ENCODE results near the gene POLR2H.

The POLR2H gene

DNA sequence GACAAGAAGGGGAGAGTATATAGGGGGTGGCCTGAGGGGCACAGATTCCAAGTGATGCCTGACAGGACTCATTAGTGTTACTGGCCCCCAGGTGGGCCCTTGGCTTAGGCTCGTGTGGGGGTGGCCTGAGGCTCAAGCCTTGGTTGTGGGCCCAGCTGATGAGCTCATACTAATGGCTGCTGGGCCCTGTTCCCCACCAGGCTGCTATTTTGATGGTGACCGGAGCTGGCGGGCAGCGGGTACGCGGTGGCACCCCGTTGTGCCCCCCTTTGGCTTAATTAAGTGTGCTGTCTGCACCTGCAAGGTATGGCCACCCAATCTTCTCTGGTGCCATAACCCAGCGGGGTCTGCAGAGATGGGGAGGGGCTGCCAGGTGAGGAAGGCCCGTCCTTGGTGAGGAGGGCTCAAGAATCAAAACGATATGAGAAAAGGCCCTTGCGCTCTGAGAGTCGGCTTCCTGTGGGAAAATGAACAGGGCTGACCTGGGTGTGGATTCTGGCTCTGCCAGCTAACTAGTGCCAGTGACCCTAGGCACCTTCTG lies 25.7 kb downstream of the POLR2H start:
- no peak for DNase-seq (ENCODE audit: low spot score)

DNA sequence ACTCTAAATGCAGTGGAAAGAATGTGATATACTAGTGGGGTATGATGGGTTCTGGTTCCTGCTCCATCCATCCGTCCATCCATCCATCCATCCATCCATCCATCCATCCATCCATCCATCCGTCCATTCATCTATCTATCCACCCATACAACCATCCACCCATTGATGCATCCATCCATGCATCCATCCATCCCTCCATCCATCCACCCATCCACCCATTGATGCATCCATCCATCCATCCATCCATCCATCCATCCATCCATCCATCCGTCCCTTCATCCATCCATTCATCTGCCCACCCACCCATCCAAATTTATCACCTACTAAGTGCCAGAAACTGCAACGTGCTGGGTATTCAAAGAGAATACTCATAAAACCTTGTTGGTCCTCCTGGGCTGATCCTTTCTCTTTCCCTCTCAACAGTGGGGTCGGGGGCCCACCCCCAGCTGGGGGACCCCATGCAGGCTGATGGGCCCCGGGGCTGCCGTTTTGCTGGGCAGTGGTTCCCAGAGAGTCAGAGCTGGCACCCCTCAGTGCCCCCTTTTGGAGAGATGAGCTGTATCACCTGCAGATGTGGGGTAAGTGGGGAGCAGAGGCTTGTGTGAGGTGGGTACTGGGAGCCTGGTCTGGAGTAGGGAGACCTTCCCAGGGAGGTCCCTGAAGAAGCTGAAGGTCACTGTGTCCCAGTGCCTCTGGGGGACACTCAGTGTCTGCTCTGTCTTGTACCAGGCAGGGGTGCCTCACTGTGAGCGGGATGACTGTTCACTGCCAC lies 26.8 kb downstream of the POLR2H start:
- no peak for DNase-seq (ENCODE audit: low spot score)

DNA sequence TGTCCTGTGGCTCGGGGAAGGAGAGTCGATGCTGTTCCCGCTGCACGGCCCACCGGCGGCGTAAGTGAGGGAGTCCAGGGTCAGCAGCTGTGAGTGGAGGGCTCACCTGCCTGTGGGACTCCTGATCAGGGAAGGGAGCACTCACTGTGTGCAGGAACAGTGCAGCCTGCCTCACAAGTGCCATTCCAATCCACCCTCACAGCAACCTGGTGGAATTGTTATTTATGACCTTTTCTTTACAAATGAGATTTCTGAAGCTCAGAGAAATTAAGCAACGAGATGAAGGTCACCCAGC lies 27.4 kb downstream of the POLR2H start:
- DNase-seq (ENCODE audit: low spot score): no peak

DNA sequence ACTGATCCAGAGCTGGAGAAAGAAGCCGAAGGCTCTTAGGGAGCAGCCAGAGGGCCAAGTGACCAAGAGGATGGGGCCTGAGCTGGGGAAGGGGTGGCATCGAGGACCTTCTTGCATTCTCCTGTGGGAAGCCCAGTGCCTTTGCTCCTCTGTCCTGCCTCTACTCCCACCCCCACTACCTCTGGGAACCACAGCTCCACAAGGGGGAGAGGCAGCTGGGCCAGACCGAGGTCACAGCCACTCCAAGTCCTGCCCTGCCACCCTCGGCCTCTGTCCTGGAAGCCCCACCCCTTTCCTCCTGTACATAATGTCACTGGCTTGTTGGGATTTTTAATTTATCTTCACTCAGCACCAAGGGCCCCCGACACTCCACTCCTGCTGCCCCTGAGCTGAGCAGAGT lies 27.9 kb downstream of the POLR2H start:
- no peak for DNase-seq (ENCODE audit: low spot score)

DNA sequence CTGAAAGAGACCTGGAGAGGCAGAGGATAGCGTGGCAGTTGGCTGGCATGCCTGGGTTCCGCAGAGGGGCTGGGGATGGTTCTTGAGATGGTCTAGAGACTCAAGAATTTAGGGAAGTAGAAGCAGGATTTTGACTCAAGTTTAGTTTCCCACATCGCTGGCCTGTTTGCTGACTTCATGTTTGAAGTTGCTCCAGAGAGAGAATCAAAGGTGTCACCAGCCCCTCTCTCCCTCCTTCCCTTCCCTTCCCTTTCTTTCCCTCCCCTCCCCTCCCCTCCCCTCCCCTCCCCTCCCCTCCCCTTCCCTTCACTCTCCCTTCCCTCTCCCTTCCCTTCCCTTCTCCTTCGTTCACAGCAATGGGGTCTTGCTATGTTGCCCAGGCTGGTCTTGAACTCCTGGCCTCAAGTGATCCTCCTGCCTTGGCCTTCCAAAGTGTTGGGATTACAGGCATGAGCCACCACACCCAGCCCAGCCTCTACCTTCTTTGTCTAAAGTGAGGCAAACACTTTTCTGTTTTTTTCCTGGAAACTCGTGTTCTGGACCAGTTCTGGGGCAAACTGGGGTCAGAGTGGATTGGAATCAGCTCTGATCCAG lies 28.5 kb downstream of the POLR2H start:
- DNase-seq (ENCODE audit: low spot score): no peak

DNA sequence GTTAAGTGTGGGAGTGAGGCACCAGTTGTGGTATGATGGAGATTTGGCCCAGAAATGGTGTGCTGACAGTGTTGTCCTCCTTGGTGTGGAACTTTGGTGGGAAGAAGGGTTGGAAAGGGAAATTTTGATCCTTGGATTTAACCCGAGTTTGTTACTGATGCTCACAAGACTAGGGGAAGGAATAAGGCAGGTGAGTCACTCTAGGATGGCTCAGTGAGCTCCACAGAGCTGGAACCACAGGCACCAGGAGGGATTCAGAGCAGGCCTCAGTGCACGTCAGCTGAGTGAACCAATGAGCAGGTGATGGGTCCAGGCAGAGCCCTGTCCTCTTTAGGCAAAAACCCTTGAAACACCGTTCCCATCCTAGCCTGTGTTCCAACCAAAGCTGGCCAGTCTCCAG lies 29.8 kb downstream of the POLR2H start:
- DNase-seq (ENCODE audit: low spot score): no peak

DNA sequence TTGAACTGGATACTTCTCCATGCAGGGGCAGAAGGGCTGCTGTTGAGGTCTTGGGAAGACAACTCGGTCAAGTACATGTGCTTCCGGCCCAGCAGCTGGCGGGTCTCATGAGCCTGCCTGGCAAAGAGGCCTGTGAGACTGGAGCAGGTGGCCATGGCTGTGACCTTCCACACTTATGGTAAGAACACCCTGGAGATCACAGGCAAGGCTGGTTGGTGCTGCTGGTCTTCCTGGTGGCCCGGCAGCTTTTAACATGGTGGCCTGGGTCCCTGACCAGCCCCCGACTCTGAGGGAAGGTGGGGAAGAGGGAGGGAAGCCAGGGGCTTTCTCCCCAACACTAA lies 33.8 kb downstream of the POLR2H start:
- DNase-seq (ENCODE audit: low spot score): no peak

DNA sequence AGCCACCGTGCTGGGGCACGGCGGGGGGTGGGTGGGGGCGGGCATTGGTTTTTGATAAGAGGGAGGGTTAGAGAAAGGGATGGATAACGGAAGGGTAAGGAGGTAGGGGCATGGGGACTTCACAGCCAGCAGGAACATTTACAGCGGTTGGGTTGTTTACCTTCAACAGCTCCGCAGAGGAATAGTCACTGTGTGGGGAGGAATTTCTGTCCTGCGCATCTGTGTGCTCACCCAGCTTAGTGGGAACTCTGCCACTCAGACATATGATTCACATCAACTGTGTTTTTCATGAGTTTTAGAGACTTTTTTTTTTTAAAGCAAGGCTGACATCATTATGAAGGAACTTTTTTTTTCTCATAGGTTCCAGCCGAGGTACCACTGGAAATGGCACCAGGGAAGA lies 37.9 kb downstream of the POLR2H start:
- DNase-seq (ENCODE audit: low spot score): peak; percentile 90

DNA sequence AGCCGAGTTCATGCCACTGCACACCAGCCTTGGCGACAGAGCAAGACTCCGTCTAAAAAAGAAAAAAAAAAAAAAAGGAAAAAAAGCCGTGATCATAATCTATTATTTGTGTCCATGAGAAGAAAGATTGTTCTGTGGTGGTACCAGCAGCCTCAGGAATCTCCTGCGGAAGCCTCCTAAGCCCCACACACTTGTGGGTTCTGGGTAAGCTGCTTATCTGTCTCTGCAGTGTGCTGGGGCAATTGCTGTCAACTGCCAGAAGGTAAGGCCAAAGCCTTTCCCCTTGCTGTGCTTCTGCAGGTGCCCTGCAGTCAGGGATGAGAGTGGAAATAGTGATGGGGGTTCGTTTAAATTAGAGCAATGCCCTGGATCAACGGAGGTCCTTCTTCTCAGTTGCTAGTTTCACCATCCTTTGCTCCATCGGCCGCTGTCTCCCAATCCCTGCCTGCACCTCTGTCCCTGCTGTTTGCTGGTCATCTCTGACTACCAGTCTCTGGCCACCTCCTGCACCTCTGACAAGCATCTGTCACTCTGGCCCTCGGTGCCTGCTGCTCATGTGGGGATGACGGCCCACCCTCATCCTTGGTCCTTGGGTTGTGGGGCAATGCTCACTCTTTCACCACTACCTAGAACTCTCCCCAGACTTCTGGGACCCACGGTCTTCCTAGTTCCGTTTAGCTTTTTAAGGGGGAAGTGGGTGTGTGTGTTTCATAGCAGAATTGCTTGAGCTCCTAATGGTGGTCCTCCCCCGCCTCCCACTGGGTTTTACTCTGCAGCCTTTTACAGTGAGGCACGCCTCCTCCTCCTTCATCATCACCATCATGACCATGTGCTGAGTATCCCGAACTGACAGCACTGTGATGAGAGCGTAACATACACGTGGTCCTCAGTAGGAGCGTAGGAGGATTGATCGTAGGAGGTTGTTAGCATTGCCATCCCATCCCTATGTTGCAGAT lies 43.8 kb downstream of the POLR2H start:
- DNase-seq (ENCODE audit: low spot score): no peak

DNA sequence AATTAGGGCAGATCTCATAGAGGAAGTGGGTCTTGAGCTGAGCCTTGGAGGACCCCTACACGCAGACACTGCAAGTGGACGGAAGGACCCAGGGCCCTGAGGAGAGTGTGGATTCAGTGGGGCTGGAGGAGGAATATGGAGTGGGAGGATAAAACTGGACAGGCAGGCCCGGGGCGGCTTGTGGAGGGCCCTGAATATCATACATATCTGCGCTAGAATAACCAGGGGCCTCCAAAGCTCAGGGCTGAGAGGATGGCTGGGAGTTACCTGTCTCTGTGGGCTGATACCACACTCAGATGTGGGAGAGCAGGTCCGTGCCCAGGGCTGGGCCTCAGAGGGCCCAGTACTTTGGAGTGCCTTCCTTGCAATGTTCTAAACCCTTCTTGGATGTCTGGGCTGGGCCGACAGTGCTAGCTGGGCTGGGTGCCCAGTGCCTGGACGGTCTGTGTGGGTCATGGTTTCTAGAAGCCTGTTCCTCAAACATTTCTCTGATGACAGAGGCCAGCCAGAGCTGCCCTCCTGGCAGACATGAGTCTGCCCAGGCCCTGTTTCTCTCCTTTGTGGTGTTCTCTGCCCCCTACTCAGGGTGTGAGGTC lies 47.9 kb downstream of the POLR2H start:
- no peak for DNase-seq (ENCODE audit: low spot score)

DNA sequence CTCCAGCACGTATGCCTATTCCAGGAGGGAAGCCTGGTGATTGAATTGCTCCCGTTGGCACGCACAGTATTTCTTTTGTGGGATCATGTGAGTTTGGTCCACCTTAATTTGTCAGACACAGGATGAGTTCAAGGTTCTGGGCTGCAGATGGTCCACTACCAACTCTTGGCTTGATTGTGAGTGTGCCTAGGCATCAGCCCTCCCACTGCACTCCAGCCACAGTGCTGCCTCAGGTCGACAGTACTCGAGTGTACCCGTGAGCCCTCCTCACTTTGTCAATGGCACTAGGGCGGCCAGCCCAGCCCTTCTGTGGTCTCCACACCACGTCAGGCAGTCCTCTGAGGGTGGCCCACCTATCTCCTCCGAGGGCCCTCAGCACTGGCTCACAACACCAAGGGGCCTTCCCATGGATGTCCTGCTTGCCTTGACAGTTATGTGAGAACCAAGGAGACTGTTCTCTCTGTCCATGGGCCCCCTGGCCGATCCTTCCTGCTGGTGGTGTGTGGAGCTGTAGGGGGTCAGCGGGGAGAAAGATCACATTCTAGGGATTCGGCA lies 48.5 kb downstream of the POLR2H start:
- no peak for DNase-seq (ENCODE audit: low spot score)

DNA sequence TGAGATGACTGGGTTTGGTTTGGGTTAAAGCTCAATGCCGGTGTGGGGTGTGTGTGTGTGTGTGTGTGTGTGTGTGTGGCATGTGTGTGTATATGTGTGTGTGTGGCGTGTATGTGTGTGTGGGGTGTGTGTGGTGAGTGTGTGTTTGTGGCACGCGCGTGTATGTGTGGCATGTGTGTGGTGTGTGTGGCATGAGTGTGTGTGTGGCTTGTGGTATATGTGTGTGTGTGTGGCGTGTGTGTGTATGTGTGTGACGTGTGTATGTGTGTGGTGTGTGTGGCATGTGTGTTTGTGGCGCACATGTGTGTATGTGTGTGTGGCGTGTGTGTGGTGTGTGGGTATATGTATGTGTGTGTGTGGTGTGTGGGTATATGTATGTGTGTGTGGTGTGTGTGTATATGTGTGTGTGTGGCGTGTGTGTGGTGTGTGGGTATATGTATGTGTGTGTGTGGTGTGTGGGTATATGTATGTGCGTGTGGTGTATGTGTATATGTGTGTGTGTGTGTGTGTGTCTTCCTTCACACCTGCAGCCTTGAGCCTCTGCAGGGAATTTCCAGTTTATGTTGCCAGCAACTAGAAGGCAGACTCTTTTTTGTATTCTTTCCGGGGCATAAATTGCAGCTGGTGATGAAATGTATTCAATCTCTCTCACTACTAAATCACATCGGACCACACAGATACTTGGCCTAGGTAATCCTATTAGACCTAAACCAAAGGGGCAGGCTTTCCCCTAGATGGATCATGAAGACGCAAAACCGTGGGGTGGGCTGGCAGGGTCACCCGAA lies 53.1 kb downstream of the POLR2H start:
- no peak for DNase-seq (ENCODE audit: low spot score)

DNA sequence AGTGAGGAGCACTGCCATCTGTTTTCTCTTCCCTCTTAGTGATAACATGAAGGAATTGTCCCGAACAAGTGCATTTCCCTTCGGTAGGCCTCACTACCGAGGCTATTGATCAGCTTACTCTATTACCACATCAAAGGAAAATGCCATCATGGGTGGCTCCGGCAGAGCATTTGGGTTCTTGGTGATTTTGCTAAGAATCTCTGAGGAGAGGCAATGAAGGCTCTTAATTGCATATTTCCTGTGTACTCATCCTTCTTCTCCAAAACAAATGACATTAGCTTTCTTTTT lies 53.6 kb downstream of the POLR2H start:
- no peak for DNase-seq (ENCODE audit: low spot score)

DNA sequence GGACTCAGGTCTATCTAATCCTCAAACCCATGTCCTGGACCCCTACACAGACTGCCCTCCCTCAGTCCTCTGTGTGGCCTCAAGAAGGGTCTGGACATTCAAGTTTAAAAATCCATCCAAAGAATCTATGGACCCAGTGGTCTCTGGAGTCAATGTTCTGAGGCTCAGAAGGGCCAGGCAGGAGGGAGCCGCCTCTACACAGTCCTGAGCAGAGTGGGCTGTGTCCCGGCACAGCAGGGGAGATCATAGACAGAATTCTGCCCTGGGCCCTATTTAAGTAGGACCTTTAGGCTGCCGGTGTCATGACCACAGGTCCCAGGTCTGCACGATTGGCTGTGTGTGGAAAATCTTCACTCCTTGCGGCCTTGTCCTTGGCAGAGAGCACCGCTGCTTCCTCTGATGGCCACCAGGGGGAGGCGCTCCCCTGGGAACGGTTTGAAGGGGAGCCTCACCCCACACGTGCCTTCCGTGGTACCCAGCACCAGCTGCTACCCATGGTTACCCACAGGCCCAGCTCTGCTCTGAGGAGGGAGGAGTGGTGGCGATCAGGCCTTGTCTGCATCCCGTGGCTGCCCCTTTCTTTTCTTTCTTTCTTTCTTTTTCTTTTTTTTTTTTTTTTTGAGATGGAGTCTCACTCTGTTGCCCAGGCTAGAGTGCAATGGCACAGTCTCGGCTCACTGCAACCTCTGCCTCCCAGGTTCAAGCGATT lies 56.3 kb downstream of the POLR2H start:
- DNase-seq (ENCODE audit: low spot score): peak; percentile 79

Measured in AG08396 (cell line).